Retinal pigment epithelial cell (primary cell): ENCODE measurements around the gene HOXC9.

Experiments used
- DNase-seq: peaks from one replicate; pipeline ENCODE4 v3.0.0-alpha.2; 2010; ENCODE audit warnings: low read depth
- H3K4me3 ChIP-seq: 2 replicates; pipeline ENCODE4 v1.5.1; 2011; ENCODE audit warnings: mild to moderate bottlenecking, low read length, control low read depth, moderate library complexity
- TF ChIP-seq, protein P1 (sequence below): conservative IDR thresholded peaks from 2 replicates; pipeline ENCODE4 v1.5.1; 2011; ENCODE audit warnings: low read depth, low read length, control low read depth, inconsistent platforms

HOXC9 gene

GRCh38 chr12:54019091-54019811, 19.3 kb downstream of the HOXC9 start:
- no peak overlapping the region for H3K4me3 ChIP-seq
- TF ChIP-seq, protein P1, sequence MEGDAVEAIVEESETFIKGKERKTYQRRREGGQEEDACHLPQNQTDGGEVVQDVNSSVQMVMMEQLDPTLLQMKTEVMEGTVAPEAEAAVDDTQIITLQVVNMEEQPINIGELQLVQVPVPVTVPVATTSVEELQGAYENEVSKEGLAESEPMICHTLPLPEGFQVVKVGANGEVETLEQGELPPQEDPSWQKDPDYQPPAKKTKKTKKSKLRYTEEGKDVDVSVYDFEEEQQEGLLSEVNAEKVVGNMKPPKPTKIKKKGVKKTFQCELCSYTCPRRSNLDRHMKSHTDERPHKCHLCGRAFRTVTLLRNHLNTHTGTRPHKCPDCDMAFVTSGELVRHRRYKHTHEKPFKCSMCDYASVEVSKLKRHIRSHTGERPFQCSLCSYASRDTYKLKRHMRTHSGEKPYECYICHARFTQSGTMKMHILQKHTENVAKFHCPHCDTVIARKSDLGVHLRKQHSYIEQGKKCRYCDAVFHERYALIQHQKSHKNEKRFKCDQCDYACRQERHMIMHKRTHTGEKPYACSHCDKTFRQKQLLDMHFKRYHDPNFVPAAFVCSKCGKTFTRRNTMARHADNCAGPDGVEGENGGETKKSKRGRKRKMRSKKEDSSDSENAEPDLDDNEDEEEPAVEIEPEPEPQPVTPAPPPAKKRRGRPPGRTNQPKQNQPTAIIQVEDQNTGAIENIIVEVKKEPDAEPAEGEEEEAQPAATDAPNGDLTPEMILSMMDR = no peak
- no peak for DNase-seq

GRCh38 chr12:54019924-54020590, 20.1 kb downstream of the HOXC9 start:
- H3K4me3 ChIP-seq = no peak overlapping the region
- no peak for DNase-seq
- TF ChIP-seq, protein P1 = no peak

GRCh38 chr12:54020591-54021405, 20.8 kb downstream of the HOXC9 start:
- TF ChIP-seq, protein P1 = no peak
- H3K4me3 ChIP-seq = no peak overlapping the region
- DNase-seq = no peak

GRCh38 chr12:54021432-54022013, 21.6 kb downstream of the HOXC9 start:
- TF ChIP-seq, protein P1 = no peak
- no peak overlapping the region for H3K4me3 ChIP-seq
- DNase-seq = no peak

GRCh38 chr12:54022960-54023884, 23.3 kb downstream of the HOXC9 start:
- DNase-seq = no peak
- TF ChIP-seq, protein P1 = no peak

GRCh38 chr12:54024127-54024526, 24.2 kb downstream of the HOXC9 start:
- TF ChIP-seq, protein P1 = no peak
- no peak overlapping the region for H3K4me3 ChIP-seq
- DNase-seq = no peak

More at GRCh38 chr12:54022960-54023884, 23.3 kb downstream of the HOXC9 start:
- H3K4me3 ChIP-seq = no peak overlapping the region
